OCI-LY7 (cell line): ENCODE results near the gene UBE2J2.

Experiments
- CTCF ChIP-seq: fragments of 200-600 bp; sonication (generic); conservative IDR thresholded peaks from 2 replicates; pipeline ENCODE4 v1.5.1; 2014; ENCODE audit warnings: mild to moderate bottlenecking, antibody characterized with exemption, low read length, moderate library complexity, mixed read lengths
- EZH2phosphoT487 ChIP-seq: fragments of 200-600 bp; sonication (generic); IDR thresholded peaks from 2 replicates; pipeline ENCODE4 v1.6.1; 2018; ENCODE audit warnings: low read depth, borderline replicate concordance, mild to moderate bottlenecking, mixed run types, antibody characterized with exemption, low read length, moderate library complexity, mixed read lengths

DNA sequence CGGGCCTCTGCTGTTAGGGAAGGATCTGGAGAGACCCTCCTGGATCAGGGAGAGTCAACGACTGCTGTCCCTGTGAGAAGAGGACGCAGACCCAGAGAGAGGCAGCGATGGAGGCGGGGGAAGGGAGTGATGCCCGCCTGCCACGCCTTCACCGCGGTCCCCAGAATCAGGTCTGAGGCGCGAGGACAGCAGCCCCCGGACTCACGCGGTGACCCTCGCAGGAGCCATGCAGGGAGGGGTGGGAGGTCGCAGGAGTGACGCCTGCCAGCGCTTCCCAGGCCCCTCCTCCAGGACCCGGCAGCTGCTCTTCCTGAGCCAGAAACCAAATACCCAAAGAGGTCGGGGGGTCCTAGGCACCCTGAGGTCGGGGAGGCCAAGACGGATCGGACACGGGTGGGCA is 53.5 kb downstream of the UBE2J2 start:
- TF ChIP-seq CTCF (no peak), EZH2phosphoT487 (no peak)
